HG02852 (cell line): Measurements from ENCODE around the gene MTF2.
"Not testable (repeated sequence)": the region's sequence is repeated elsewhere in the genome, so short reads cannot be mapped to it uniquely, and the experiment has no call there.

Source experiments
- ATAC-seq: cut with Tn5 transposase; IDR thresholded peaks from one replicate; pipeline ENCODE4 v1.9.1; 2021; ENCODE audit warnings: mild to moderate bottlenecking, moderate library complexity; ENCODE audit not compliant: unreplicated experiment

The MTF2 gene

GRCh38 chr1:93078986-93079654 lies at the start of gene MTF2:
MTF2 (plus strand) TSS chr1:93079283; CDS start chr1:93079527, 244 bp downstream.
- ATAC-seq, result peak; percentile 67

- no peak for ATAC-seq
These were observed 49.8 kb upstream of the MTF2 start for GRCh38 chr1:93029317-93029716.

- ATAC-seq, result not testable (repeated sequence)
These were observed 48.9 kb upstream of the MTF2 start for GRCh38 chr1:93030191-93030590.

- no peak for ATAC-seq
These were observed 47.4 kb upstream of the MTF2 start for GRCh38 chr1:93031711-93032110.

GRCh38 chr1:93033029-93033428 lies 46.1 kb upstream of the MTF2 start:
- no peak for ATAC-seq

- ATAC-seq, result peak; percentile 93
These were observed 45.3 kb upstream of the MTF2 start for GRCh38 chr1:93033785-93034184.

GRCh38 chr1:93034397-93034796 lies 44.7 kb upstream of the MTF2 start:
- ATAC-seq, result no peak

- no peak for ATAC-seq
These were observed 42.4 kb upstream of the MTF2 start for GRCh38 chr1:93036672-93037071.

GRCh38 chr1:93042187-93043056 lies 36.7 kb upstream of the MTF2 start:
- ATAC-seq, result peak; percentile 96

- ATAC-seq, result no peak
These were observed 36.0 kb upstream of the MTF2 start for GRCh38 chr1:93043057-93043557.

- no peak for ATAC-seq
These were observed 31.5 kb upstream of the MTF2 start for GRCh38 chr1:93047618-93048017.

- no peak for ATAC-seq
These were observed 27.1 kb upstream of the MTF2 start for GRCh38 chr1:93051961-93052360.

GRCh38 chr1:93056214-93056613 lies 22.9 kb upstream of the MTF2 start:
- no peak for ATAC-seq

GRCh38 chr1:93056649-93057048 lies 22.4 kb upstream of the MTF2 start:
- no peak for ATAC-seq

- ATAC-seq, result no peak
These were observed 16.9 kb upstream of the MTF2 start for GRCh38 chr1:93061895-93062792.

GRCh38 chr1:93076268-93076667 lies 2.8 kb upstream of the MTF2 start:
- no peak for ATAC-seq

- no peak for ATAC-seq
These were observed 880 bp upstream of the MTF2 start for GRCh38 chr1:93078203-93078602.

- no peak for ATAC-seq
These were observed 471 bp upstream of the MTF2 start for GRCh38 chr1:93078638-93078985.

- ATAC-seq, result no peak
These were observed 630 bp downstream of the MTF2 start for GRCh38 chr1:93079685-93080141.

- ATAC-seq, result peak; percentile 61
These were observed 1.2 kb downstream of the MTF2 start for GRCh38 chr1:93080179-93080823.
